Measurements from ENCODE around the gene MFAP5.
"Not testable (repeated sequence)": the region's sequence is repeated elsewhere in the genome, so short reads cannot be mapped to it uniquely, and the experiment has no call there.

GRCh38 chr12:8636007-8636346 lies 26.6 kb downstream of the MFAP5 start:
- not testable (repeated sequence) for TF ChIP-seq TEAD4 (IDR thresholded peaks at IDR 0.05; ENCODE audit: borderline replicate concordance, insufficient read depth); REST (IDR thresholded peaks at IDR 0.05; ENCODE audit: low read depth, low read length); CTCF (IDR thresholded peaks at IDR 0.05); MAX (IDR thresholded peaks at IDR 0.05; ENCODE audit: low read depth); YY1 (IDR thresholded peaks at IDR 0.05; ENCODE audit: low read depth); POLR2AphosphoS5 (IDR thresholded peaks at IDR 0.05; ENCODE audit: low read depth, low read length); GABPA (IDR thresholded peaks at IDR 0.05; ENCODE audit: low read depth); EP300 (IDR thresholded peaks at IDR 0.05; ENCODE audit: borderline replicate concordance in 1 of 2, low read depth in 1 of 2, low read length in 1 of 2); SIN3A (IDR thresholded peaks at IDR 0.05; ENCODE audit: borderline replicate concordance, low read depth, low read length); USF2 (IDR thresholded peaks at IDR 0.05; ENCODE audit: borderline replicate concordance, low read depth, low read length); SMC3 (IDR thresholded peaks at IDR 0.05; ENCODE audit: low read depth, low read length); TAF1 (IDR thresholded peaks at IDR 0.05; ENCODE audit: borderline replicate concordance, low read depth, low read length)
